Measurements from ENCODE around the gene BPIFB6. TPM values are rescaled to one million over a fixed set of nuclear protein-coding genes. Genes with fewer than 3 reads are reported as not detected.

BPIFB6 gene
- total RNA-seq, 2 donors from 2014 or later, result not detected

DNA sequence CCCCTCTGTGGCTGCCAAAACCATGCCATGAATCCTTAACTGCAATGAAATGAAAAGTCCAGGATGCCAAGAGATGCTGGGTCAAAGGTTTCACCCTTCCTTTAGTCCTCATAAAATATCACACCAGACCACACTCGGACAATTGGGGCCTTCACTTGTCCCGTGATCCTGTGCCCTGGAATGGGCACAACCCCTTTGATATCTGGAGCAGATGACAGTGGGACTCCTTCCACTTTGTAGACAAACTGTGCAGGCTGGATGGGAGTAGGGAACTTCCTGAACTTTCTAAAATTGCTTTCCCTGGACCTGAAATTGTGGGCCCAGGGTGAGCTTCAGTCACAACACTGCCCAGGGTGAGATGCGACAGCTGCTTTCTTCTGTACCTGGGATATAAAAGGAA, 9.6 kb upstream of the BPIFB6 start:
- Mint-ChIP-seq H3K9me3 (no peaks in the 10 kb centered on the region), H3K27ac (no peak overlapping the region), H3K36me3 (no peaks in the 10 kb centered on the region)
- no peak for ATAC-seq
- DNase-seq (ENCODE audit: low spot score in 2 of 2), result no peak

DNA sequence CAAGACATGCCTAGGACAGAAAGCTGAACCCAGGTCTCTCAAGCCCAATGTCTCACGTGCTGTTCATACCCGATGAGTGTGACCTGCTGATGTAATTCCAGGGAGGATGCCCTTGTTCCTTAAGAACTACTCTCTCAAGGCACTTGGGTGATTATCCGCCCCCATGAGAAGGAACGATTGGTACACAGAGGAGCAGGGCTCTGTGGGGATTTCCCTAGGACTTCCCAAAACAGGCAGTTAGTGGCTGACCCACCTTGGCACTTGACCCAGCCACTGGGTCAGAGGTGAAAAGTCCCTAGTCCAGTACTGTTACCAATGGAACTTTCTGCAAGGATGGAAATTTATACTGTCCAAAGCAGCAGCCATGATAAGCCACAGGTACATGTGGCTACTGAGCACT, 9.2 kb upstream of the BPIFB6 start:
- Mint-ChIP-seq H3K27ac (no peak overlapping the region), H3K36me3 (no peaks in the 10 kb centered on the region), H3K9me3 (no peaks in the 10 kb centered on the region)
- DNase-seq (ENCODE audit: low spot score in 2 of 2) (no peak), ATAC-seq (no peak)

DNA sequence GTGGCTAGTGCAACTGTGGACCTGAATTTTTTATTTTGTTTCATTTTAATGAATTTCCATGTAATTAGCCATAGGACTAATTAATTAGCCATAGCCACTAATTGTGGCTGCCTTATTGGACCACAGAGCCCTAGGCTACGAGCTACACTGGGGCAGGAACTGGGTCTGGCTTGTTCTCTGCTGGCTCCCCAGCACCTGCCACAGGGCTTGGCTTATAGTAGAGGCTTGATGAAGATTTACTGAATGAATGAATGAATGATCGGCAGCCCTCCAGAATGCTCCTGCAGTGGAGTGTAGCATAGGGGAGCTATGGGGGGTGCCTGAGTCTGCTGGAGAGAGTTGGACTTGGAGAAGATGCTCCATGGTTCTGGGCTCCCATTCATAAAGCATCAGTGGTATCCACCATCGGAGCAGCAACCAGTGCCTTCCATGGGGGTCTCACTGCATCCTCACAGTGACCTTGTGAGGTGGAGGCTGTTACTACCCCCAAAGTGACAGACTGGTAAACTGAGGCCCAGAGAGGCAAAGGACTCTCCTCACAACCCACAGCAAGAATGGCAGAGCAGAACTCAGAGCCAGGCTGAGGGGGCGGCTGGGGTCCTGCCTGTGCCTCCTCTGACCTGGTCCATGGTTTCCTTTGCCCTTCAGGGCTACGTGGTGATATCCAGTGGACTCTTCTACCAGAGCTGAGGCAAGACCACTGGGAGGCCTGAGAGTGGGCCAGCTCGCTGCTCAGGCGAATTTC, 8.6 kb upstream of the BPIFB6 start:
- Mint-ChIP-seq H3K36me3 (no peaks in the 10 kb centered on the region), H3K27ac (no peak overlapping the region)
- no peak for ATAC-seq

DNA sequence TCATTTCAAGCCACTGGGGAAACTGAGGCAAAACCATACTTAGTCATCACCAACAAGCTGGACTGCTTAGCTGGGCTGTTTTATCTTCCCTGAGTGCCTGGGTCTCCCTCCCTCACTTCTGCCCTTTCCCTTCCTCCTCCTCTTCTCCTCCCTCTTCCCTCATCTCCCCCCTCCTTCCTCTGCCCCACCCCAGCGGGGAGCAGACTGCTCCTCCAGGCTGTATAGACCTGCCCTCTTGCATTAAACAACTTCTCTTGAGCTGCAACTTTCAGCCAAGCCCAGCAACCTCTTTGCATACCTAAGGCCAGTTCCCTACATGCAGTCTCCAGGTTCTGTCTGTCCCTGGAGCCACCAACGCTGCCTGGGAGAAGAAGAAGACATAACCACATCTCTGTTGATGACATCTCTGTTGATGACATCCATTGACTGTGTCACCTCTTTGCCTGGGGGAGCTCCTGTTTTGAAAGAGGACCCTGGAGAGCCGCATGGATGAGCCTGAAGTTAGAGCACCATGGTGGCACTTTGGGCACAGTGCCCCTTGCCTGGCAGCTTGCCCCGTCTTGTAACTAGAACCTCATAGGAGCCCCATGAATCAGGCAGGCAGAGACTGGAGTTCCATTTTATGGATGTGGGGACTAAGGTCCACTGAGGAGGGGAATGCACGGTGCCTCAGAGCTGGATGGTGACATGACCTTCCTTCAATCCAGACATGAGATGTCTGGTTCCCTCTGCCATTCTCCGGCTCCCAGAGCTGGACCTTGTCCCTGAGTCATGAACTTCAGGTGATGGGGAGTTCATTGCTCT, 7.8 kb upstream of the BPIFB6 start:
- no peak for DNase-seq (ENCODE audit: low spot score in 2 of 2)
- Mint-ChIP-seq H3K9me3 (no peaks in the 10 kb centered on the region), H3K27ac (no peak overlapping the region), H3K36me3 (no peaks in the 10 kb centered on the region)
- no peak for ATAC-seq

More for the DNA sequence above, 8.6 kb upstream of the BPIFB6 start:
- DNase-seq (ENCODE audit: low spot score in 2 of 2), result no peak
- no peaks in the 10 kb centered on the region for H3K9me3 Mint-ChIP-seq

DNA sequence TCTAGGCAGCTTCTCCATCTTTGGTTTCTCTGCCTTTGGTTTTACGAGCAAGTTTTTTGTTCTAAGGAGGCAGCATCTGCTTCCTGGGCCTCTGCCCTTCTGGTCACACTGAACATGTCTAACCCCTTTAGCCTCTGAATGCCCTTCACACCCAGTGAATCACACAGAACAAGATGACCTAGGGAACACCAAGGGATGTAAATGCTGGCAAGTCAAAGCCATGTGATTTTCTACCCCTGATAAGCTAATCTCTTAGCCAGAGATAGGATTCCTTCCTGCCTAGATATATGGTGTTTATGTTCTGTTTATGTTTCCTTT, 7.2 kb upstream of the BPIFB6 start:
- ATAC-seq (no peak), DNase-seq (ENCODE audit: low spot score in 2 of 2) (no peak)
- Mint-ChIP-seq H3K36me3 (no peaks in the 10 kb centered on the region), H3K9me3 (no peaks in the 10 kb centered on the region), H3K27ac (no peak overlapping the region)

DNA sequence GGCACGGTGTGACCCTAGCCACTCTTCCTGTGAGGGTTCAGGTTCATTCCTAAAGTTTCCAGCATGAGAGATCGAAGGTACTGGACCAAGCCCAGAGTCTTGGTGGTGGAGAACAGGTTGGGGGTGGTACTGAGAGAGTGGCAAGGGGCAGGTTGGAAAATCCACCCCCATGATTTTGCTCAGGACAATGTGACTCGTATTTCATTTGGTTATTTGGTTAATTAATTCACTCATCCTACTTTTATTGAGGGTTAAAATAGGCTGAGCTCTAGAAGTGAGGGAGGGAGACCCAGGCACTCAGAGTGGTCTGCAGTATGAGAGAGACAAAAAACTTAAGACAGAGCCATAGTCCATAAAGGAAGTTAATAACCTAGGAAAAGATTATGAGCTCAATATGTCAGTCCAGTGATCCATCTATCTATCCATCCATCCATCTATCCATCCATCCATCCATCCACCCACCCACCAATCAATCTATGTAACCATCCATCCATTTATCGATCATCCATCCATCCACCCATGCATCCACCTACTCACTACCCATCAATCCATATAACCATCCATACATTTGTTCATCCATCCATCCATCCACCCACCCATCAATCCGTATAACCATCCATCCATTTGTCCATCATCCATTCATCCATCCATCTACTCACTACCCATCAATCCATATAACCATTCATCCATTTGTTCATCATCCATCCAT, 6.7 kb upstream of the BPIFB6 start:
- no peak overlapping the region for H3K27ac Mint-ChIP-seq
- H3K9me3 Mint-ChIP-seq, result no peaks in the 10 kb centered on the region
- no peak for DNase-seq (ENCODE audit: low spot score in 2 of 2)
- ATAC-seq, result no peak
- H3K36me3 Mint-ChIP-seq, result no peaks in the 10 kb centered on the region

DNA sequence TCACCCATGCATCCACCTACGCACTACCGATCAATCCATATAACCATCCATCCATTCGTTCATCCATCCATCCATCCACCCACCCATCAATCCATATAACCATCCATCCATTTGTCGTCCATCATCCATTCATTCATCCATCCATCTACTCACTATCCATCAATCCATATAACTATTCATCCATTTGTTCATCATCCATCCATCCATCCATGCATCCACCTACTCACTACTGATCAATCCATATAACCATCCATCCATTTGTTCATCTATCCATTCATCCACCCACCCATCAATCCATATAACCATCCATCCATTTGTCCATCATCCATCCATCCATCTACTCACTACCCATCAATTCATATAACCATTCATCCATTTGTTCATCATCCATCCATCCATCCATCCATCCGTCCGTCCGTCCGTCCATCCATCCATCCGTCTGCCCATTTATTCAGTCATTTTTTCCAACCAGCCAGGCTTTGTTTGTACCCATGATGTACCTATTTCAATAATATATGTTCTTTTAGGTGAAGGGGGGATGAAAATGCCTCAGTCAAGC, 6.1 kb upstream of the BPIFB6 start:
- H3K27ac Mint-ChIP-seq, result no peak overlapping the region
- no peak for DNase-seq (ENCODE audit: low spot score in 2 of 2)
- no peaks in the 10 kb centered on the region for H3K9me3 Mint-ChIP-seq
- no peaks in the 10 kb centered on the region for H3K36me3 Mint-ChIP-seq
- no peak for ATAC-seq

DNA sequence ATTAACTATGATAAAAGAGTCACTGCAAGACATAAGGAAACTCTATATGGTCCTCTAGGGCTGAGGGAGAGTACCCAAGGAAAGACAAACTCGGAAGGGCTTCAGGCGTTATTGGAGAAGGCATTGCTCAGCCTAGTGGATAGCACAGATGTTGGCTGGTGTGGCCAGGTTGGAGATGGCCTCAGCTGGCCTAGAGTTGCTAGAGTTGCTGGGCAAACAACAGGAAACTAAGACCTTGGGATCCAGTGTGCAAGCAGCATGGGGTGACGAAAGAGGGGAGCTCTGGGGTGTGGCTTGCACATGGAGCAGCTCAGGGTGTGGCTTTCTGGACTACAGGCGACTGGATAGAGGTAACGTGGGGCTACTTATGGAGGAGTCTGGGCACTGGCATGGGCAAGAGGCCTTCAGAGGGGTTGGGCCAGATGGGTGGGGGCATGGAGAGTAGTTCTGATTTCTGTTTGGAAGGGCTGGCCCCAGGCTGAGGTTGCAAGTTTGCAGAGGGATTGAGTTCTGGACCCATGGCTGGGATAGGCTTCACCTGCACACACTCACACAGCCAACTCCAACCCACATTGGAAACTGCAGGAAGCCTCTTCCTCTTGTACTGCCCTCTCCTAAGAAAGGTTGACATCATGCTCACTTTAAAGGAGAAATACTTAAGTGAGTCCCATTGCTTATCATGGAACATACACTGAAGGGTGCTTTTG, 5.2 kb upstream of the BPIFB6 start:
- ATAC-seq (no peak), DNase-seq (ENCODE audit: low spot score in 2 of 2) (no peak)
- H3K36me3 Mint-ChIP-seq, result no peaks in the 10 kb centered on the region
- no peak overlapping the region for H3K27ac Mint-ChIP-seq
- no peaks in the 10 kb centered on the region for H3K9me3 Mint-ChIP-seq

DNA sequence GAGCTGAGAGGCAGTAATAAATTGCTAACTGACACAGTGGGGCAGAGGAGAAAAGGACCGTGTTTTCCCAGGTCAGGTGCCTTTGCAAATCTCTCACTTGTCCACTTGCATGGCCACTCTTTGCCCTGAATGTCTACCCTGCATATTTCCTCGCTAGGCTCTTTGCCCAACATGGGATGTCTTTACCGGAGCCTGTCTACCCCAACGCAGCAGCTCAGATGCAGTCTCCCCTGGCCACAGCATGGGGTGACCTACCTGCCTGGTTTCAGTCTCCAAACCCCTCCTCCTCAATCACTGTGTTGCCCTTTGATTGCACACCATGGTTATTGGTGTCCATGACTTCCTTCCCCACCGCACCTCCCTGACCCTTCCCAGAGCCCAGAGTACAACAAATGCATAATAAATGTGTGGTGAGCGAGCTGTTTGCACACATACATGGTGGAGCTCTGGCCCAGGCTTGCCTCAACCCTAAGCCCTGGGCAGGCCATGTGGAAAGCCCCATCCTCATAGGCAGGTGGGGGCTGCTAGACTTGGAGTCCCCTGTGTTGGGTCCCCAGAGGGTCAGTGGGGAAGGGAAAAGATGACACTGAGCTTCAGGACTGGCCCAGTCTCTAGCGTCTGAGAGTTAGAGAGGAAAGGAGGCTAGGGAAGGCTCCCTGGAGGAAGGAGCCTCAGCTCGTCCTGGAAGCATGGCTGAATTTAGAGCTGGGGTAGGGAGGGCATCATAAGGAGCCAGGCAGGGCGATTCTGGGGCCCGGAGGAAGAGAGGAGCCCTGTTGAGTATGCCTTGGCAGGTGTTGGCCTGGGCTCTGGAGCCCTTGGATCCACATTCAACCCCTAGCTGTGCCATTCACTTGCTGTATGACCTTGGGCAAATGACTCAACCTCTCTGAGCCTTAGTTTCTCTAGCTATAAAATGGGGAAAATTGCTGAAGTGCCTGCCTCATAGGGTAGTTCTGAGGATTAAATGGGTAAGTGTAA, 4.4 kb upstream of the BPIFB6 start:
- H3K27ac Mint-ChIP-seq, result no peak overlapping the region
- no peak for DNase-seq (ENCODE audit: low spot score in 2 of 2)
- no peaks in the 10 kb centered on the region for H3K9me3 Mint-ChIP-seq
- ATAC-seq, result no peak
- H3K36me3 Mint-ChIP-seq, result no peaks in the 10 kb centered on the region

DNA sequence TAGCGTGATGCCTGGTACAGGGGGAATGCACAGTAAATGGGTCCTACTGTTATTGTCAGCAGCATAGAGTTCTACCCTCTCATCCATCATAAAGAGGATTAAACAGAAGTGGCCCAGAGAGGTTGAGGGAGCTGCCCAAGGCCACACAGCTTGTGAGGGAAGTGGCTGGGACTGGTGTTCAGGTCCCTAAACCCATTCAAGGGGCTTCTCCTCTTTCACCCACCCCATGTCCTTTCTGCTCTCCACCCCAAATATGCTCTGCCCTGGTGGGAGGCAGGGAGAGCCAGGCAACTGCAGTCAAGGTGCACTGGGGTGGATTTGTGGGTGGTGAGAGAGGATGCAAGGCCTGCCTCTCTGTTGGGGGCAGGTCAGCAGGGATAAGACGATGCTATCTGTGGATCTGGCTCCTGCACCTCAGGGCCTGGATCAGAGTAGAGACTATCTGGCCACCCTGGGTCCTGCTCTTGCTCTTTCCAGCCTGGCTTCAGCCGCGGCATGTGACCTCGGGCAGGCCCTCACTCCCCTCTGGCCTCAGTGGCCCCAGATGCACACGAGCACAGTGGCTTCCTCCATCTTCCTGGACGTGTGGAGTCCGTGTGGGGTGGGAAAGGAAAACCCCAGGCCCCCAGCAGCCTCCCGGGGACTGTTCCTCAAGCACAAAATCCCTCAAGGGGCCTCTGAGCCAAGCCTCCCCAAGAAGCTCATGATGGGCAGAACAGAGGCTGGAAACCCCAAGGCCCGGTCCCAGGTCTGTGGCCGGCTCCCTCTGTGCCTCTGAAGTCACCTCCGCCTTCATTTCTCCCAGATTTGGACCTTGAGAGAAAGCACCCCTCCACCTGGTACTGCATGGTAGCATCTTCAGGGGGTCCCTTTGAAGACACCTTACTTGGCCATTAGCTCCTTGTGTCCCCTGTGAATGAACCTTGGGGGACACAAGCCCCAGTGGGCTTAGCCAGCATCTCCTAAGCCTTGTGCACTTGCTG, 3.4 kb upstream of the BPIFB6 start:
- H3K36me3 Mint-ChIP-seq, result no peaks in the 10 kb centered on the region
- no peak for ATAC-seq
- H3K27ac Mint-ChIP-seq, result no peak overlapping the region
- no peak for DNase-seq (ENCODE audit: low spot score in 2 of 2)
- peaks cover under 1% of the 10 kb centered on the region in 2 donors for H3K9me3 Mint-ChIP-seq

DNA sequence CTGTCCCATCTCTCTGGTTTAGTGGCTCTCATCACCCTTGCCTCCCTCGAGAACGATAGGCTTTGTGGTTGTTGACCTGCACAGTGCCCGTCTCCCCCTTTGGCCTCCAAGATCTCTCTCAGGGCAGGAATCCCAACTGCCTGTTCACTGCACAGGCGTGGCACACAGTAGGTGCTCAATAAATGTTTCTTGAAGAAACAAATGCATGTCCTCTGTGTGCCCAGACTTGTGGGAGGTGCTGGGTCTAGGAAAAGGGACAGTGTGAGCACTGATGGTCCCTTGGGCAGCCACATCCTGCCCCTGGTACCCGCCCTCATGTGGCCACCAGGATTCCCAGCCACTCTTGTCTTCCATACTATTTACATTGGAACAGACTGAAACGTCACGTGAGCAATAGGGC, 2.6 kb upstream of the BPIFB6 start:
- no peaks in the 10 kb centered on the region for H3K36me3 Mint-ChIP-seq
- ATAC-seq (no peak), DNase-seq (ENCODE audit: low spot score in 2 of 2) (no peak)
- H3K9me3 Mint-ChIP-seq, result peaks cover 4 to 5% of the 10 kb centered on the region in 2 donors
- no peak overlapping the region for H3K27ac Mint-ChIP-seq

DNA sequence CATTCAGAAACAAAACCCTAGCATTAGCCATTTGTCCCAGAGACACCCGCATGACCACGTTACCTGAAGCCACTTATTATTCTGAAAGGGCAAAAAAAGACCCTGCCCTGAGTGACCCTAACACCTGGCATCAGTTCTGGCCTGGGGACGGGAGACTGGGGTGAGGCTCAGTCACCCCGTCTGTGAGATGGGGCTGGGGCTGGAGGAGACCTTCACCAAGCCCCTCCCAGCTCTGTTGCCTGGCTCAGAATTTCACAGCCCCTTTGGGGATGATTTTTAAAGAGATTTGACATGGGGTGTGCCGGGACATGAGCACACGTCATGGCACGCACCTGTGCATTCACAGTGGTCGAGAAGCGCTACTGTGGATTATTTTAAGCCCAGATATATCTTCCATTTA, 1.4 kb upstream of the BPIFB6 start:
- H3K9me3 Mint-ChIP-seq, result peaks cover 4 to 5% of the 10 kb centered on the region in 2 donors
- DNase-seq (ENCODE audit: low spot score in 2 of 2), result no peak
- H3K27ac Mint-ChIP-seq, result no peak overlapping the region
- no peaks in the 10 kb centered on the region for H3K36me3 Mint-ChIP-seq
- no peak for ATAC-seq

DNA sequence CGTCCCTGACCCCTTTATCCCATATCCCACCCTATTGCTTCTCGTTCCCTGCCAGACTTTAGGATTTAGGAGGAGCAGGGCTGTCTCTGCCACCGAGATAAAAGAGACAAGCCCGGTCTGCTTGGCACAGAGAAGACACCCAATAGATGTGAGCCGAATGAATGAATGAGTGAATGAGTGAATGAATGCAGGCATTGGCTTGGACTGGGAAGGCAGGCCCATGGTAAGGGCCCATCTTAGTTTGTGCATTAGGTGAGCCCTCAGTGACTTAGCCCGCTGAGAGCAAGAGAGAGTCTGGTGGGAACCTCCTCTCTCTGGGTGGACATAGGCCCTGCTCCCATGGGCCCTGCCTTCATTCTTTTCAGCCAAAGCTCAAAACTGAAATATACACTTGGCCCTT, 879 bp upstream of the BPIFB6 start:
- peaks cover 4 to 5% of the 10 kb centered on the region in 2 donors for H3K9me3 Mint-ChIP-seq
- no peak overlapping the region for H3K27ac Mint-ChIP-seq
- ATAC-seq (no peak), DNase-seq (ENCODE audit: low spot score in 2 of 2) (no peak)
- no peaks in the 10 kb centered on the region for H3K36me3 Mint-ChIP-seq

DNA sequence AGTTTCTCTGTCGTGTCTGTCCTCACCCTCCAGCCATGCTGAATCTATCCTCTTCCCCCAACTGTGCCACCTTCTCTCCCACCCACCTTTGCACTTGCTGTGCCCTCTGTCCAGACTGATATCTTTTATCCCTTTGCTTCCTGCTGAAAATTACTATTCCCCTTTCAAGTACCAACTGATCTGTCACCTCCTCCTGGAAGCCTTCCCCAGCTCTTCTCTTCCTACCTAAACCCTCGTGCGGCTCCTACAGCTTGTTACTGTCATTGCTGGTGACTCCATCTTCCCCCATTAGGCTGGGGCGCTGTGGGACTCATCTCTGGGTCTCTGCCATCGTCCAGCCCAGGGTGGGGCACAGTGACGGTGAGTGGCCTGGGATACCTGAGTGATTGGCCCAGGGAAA, 1.1 kb downstream of the BPIFB6 start:
- ATAC-seq, result no peak
- Mint-ChIP-seq H3K9me3 (peaks cover 4 to 5% of the 10 kb centered on the region in 2 donors), H3K27ac (peak overlapping the region in 1 of 2 donors; percentile 30), H3K36me3 (no peaks in the 10 kb centered on the region)
- DNase-seq (ENCODE audit: low spot score in 2 of 2), result no peak

DNA sequence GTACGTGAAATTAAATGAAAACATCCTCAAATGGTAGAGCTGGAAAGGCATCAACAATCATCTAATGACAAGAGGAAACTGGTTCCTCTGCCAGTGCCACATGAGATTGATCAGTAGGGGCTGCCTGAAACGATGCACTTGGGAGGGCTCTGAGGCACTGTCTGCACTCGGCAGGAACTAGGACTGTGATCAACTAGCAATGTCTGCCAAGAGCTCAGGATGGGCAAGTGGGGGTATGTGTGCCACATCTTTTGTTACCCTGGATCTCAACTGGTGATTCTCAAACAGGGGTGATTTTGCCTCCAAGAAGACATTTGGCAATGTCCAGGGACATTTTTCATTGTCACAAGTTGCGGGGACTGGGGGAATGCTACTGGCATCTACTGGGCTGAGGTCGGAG, 1.9 kb downstream of the BPIFB6 start:
- Mint-ChIP-seq H3K27ac (no peak overlapping the region), H3K9me3 (peaks cover 4 to 11% of the 10 kb centered on the region in 2 donors)

More for the DNA sequence above, 1.9 kb downstream of the BPIFB6 start:
- ATAC-seq (no peak), DNase-seq (ENCODE audit: low spot score in 2 of 2) (no peak)
- no peaks in the 10 kb centered on the region for H3K36me3 Mint-ChIP-seq
